ENCODE data around the gene CDC42EP2. TPM values are rescaled to one million over a fixed set of nuclear protein-coding genes. Genes with fewer than 3 reads are reported as not detected.

CDC42EP2 gene
- total and polyA plus RNA-seq, 2 experiments from 2014 or later: 32.1 to 37.9 TPM

GRCh38 chr11:65295001-65295400 lies 19.7 kb upstream of the CDC42EP2 start:
- DNase-seq: no peak

GRCh38 chr11:65295571-65296341 lies 18.9 kb upstream of the CDC42EP2 start:
- Histone ChIP-seq H3K27ac (no peak overlapping the region), H3K9me2 (ENCODE audit: insufficient read depth) (no peaks in the 10 kb centered on the region), H3K36me3 (ENCODE audit: low read depth) (peaks cover 10% of the 10 kb centered on the region; the same call in 1 of the 2 replicates), H3K4me1 (ENCODE audit: insufficient read depth) (peaks cover 34% of the 10 kb centered on the region), H3K27me3 (replicated peaks; ENCODE audit: insufficient read depth) (no peaks in the 10 kb centered on the region), H3F3A (ENCODE audit: insufficient read depth) (peaks cover 15% of the 10 kb centered on the region), H3K9ac (no peak overlapping the region), H2AFZ (no peak overlapping the region), H3K4me2 (ENCODE audit: unreplicated experiment) (no peak overlapping the region), H3K9me3 (ENCODE audit: low read depth) (no peaks in the 10 kb centered on the region), H3K79me2 (ENCODE audit: insufficient read depth) (no peaks in the 10 kb centered on the region), H4K20me1 (ENCODE audit: insufficient read depth) (no peaks in the 10 kb centered on the region), H3K4me3 (no peak overlapping the region)
- no peak for DNase-seq
- in situ Hi-C loops (cut with MboI): no loop called here
- WGBS, 2 experiments (ENCODE audit: low coverage in 1 of 2, low lambda C conversion rate in 2 of 2, missing lambda C conversion rate in 2 of 2): 93 to 95% methylated on average over 11 of the region's 11 CpGs
- no peak for TF ChIP-seq EZH2phosphoT487 (IDR thresholded peaks at IDR 0.05; ENCODE audit: insufficient read depth, low read depth)

More at GRCh38 chr11:65295001-65295400, 19.7 kb upstream of the CDC42EP2 start:
- H3K4me2 ChIP-seq (ENCODE audit: unreplicated experiment): no peak overlapping the region
- H3F3A ChIP-seq (ENCODE audit: insufficient read depth): peaks cover 20% of the 10 kb centered on the region
- 95 to 96% methylated on average over 11 of the region's 11 CpGs for WGBS, 2 experiments (ENCODE audit: low coverage in 1 of 2, low lambda C conversion rate in 2 of 2, missing lambda C conversion rate in 2 of 2)
- in situ Hi-C loops (cut with MboI): no loop called here
- H3K27me3 ChIP-seq (replicated peaks; ENCODE audit: insufficient read depth): no peaks in the 10 kb centered on the region
- no peaks in the 10 kb centered on the region for H3K79me2 ChIP-seq (ENCODE audit: insufficient read depth)
- H4K20me1 ChIP-seq (ENCODE audit: insufficient read depth): no peaks in the 10 kb centered on the region
- no peak overlapping the region for H2AFZ ChIP-seq
- H3K27ac ChIP-seq: no peak overlapping the region
- no peak overlapping the region for H3K4me3 ChIP-seq
- peaks cover 40% of the 10 kb centered on the region for H3K4me1 ChIP-seq (ENCODE audit: insufficient read depth)
- no peak overlapping the region for H3K9ac ChIP-seq
- TF ChIP-seq EZH2 (IDR thresholded peaks at IDR 0.05; ENCODE audit: insufficient read depth, poor library complexity, severe bottlenecking): no peak
- no peak for TF ChIP-seq EZH2phosphoT487 (IDR thresholded peaks at IDR 0.05; ENCODE audit: insufficient read depth, low read depth)
- H3K9me2 ChIP-seq (ENCODE audit: insufficient read depth): no peaks in the 10 kb centered on the region
- H3K36me3 ChIP-seq (ENCODE audit: low read depth): peaks cover 10% of the 10 kb centered on the region; the same call in 1 of the 2 replicates
- no peaks in the 10 kb centered on the region for H3K9me3 ChIP-seq (ENCODE audit: low read depth)

- Histone ChIP-seq H3K27me3 (replicated peaks; ENCODE audit: insufficient read depth) (no peaks in the 10 kb centered on the region), H3K9ac (no peak overlapping the region), H2AFZ (no peak overlapping the region), H3K4me1 (ENCODE audit: insufficient read depth) (peaks cover 21% of the 10 kb centered on the region), H3K36me3 (ENCODE audit: low read depth) (peaks cover 10% of the 10 kb centered on the region; the same call in 1 of the 2 replicates), H3K79me2 (ENCODE audit: insufficient read depth) (no peaks in the 10 kb centered on the region), H3K4me2 (ENCODE audit: unreplicated experiment) (no peak overlapping the region), H3K9me3 (ENCODE audit: low read depth) (no peaks in the 10 kb centered on the region), H3K9me2 (ENCODE audit: insufficient read depth) (no peaks in the 10 kb centered on the region), H3F3A (ENCODE audit: insufficient read depth) (0 out of 2 replicates have a peak, but pooled peaks cover 5% of the 10 kb centered on the region), H3K27ac (no peak overlapping the region), H4K20me1 (ENCODE audit: insufficient read depth) (no peaks in the 10 kb centered on the region), H3K4me3 (no peak overlapping the region)
- TF ChIP-seq EZH2 (IDR thresholded peaks at IDR 0.05; ENCODE audit: insufficient read depth, poor library complexity, severe bottlenecking) (no peak), EZH2phosphoT487 (IDR thresholded peaks at IDR 0.05; ENCODE audit: insufficient read depth, low read depth) (no peak)
- in situ Hi-C loops (cut with MboI): no loop called here
- no peak for DNase-seq
- 81% methylated on average over 12 of the region's 12 CpGs for WGBS, 2 experiments (ENCODE audit: low coverage in 1 of 2, low lambda C conversion rate in 2 of 2, missing lambda C conversion rate in 2 of 2)
Observed at GRCh38 chr11:65297026-65297672, 17.5 kb upstream of the CDC42EP2 start.

- Histone ChIP-seq H3K4me3 (no peak overlapping the region), H3K9me3 (ENCODE audit: low read depth) (no peaks in the 10 kb centered on the region), H3K79me2 (ENCODE audit: insufficient read depth) (no peaks in the 10 kb centered on the region), H3K36me3 (ENCODE audit: low read depth) (peaks cover 10% of the 10 kb centered on the region; the same call in 1 of the 2 replicates), H2AFZ (peak overlapping the region; percentile 11; the same call in 1 of the 2 replicates), H3K9ac (peak overlapping the region; percentile 61; the same call in 1 of the 2 replicates), H3K4me2 (ENCODE audit: unreplicated experiment) (peak overlapping the region; percentile 15), H3K27ac (peak overlapping the region; percentile 39), H3K9me2 (ENCODE audit: insufficient read depth) (no peaks in the 10 kb centered on the region), H4K20me1 (ENCODE audit: insufficient read depth) (no peaks in the 10 kb centered on the region), H3F3A (ENCODE audit: insufficient read depth) (no peaks in the 10 kb centered on the region), H3K4me1 (ENCODE audit: insufficient read depth) (peaks cover 14% of the 10 kb centered on the region), H3K27me3 (replicated peaks; ENCODE audit: insufficient read depth) (no peaks in the 10 kb centered on the region)
- DNase-seq: peak; percentile 26
- TF ChIP-seq EZH2phosphoT487 (IDR thresholded peaks at IDR 0.05; ENCODE audit: insufficient read depth, low read depth) (no peak), EZH2 (IDR thresholded peaks at IDR 0.05; ENCODE audit: insufficient read depth, poor library complexity, severe bottlenecking) (no peak)
- in situ Hi-C loops (cut with MboI): no loop called here
- 44 to 46% methylated on average over 8 of the region's 8 CpGs for WGBS, 2 experiments (ENCODE audit: low coverage in 1 of 2, low lambda C conversion rate in 2 of 2, missing lambda C conversion rate in 2 of 2)
Observed at GRCh38 chr11:65298131-65298535, 16.5 kb upstream of the CDC42EP2 start.
